HUDEP-2 (cell line): ENCODE results near the gene PI16.
A peak's percentile ranks its signal among the peaks of the same experiment; 100 is the strongest.

Experiments
- DNase-seq, 76 experiments: peaks; one replicate each; lab custom pipeline; 2025; ENCODE audit not compliant: unreplicated experiment in 76 of 76; lab: John Stamatoyannopoulos, UW

PI16 gene

GRCh38 chr6:36954262-36954931, at the start of gene PI16:
PI16 (plus strand) TSS chr6:36954738; CDS start chr6:36954761, 23 bp downstream.
- peak in 64 of 76 experiments; percentile 24 to 94 (median 69) for DNase-seq

GRCh38 chr6:36904851-36905393, 49.6 kb upstream of the PI16 start:
- DNase-seq = no peak

- DNase-seq = peak in 1 of 76 experiments; percentile 9
Measured at GRCh38 chr6:36906539-36907325, 47.8 kb upstream of the PI16 start.

- peak in 4 of 76 experiments; percentile 18 to 22 (median 20) for DNase-seq
Measured at GRCh38 chr6:36907781-36908180, 46.8 kb upstream of the PI16 start.

GRCh38 chr6:36908747-36909146, 45.8 kb upstream of the PI16 start:
- DNase-seq = peak in 13 of 76 experiments; percentile 4 to 53 (median 31)

- DNase-seq = no peak
Measured at GRCh38 chr6:36912030-36912454, 42.5 kb upstream of the PI16 start.

GRCh38 chr6:36912586-36912985, 42.0 kb upstream of the PI16 start:
- DNase-seq = no peak

GRCh38 chr6:36913082-36913481, 41.5 kb upstream of the PI16 start:
- DNase-seq = no peak

- no peak for DNase-seq
Measured at GRCh38 chr6:36914227-36914794, 40.2 kb upstream of the PI16 start.

- DNase-seq = no peak
Measured at GRCh38 chr6:36915599-36915998, 38.9 kb upstream of the PI16 start.

- DNase-seq = no peak
Measured at GRCh38 chr6:36916126-36916525, 38.4 kb upstream of the PI16 start.

- DNase-seq = no peak
Measured at GRCh38 chr6:36917541-36918193, 36.9 kb upstream of the PI16 start.

GRCh38 chr6:36920049-36920448, 34.5 kb upstream of the PI16 start:
- no peak for DNase-seq

GRCh38 chr6:36920546-36920945, 34.0 kb upstream of the PI16 start:
- DNase-seq = no peak

GRCh38 chr6:36924131-36924530, 30.4 kb upstream of the PI16 start:
- no peak for DNase-seq

- no peak for DNase-seq
Measured at GRCh38 chr6:36924778-36925374, 29.7 kb upstream of the PI16 start.

- DNase-seq = no peak
Measured at GRCh38 chr6:36925809-36926208, 28.7 kb upstream of the PI16 start.

- DNase-seq = no peak
Measured at GRCh38 chr6:36926708-36927513, 27.6 kb upstream of the PI16 start.

GRCh38 chr6:36927691-36928546, 26.6 kb upstream of the PI16 start:
- no peak for DNase-seq
